ENCODE data around the gene SDF2.
"Not testable (repeated sequence)": the region's sequence is repeated elsewhere in the genome, so short reads cannot be mapped to it uniquely, and the experiment has no call there.

The SDF2 gene

GRCh38 chr17:28682655-28683054 lies 20.9 kb upstream of the SDF2 start:
- no peak for DNase-seq

GRCh38 chr17:28675980-28676379 lies 14.3 kb upstream of the SDF2 start:
- DNase-seq, result peak; percentile 27

- no peak for DNase-seq
Measured at GRCh38 chr17:28675490-28675889, 13.8 kb upstream of the SDF2 start.

GRCh38 chr17:28669918-28670317 lies 8.2 kb upstream of the SDF2 start:
- no peak for DNase-seq

GRCh38 chr17:28667870-28668269 lies 6.2 kb upstream of the SDF2 start:
- no peak for DNase-seq

- DNase-seq, result peak; percentile 15
Measured at GRCh38 chr17:28665994-28666393, 4.3 kb upstream of the SDF2 start.

GRCh38 chr17:28663723-28664122 lies 2.0 kb upstream of the SDF2 start:
- DNase-seq, result peak; percentile 19

GRCh38 chr17:28662527-28662829 lies 772 bp upstream of the SDF2 start:
- no peak for DNase-seq

- DNase-seq, result not testable (repeated sequence)
Measured at GRCh38 chr17:28659497-28659881, 2.2 kb downstream of the SDF2 start.

- not testable (repeated sequence) for DNase-seq
Measured at GRCh38 chr17:28658766-28659496, 2.8 kb downstream of the SDF2 start.

GRCh38 chr17:28658342-28658741 lies 3.4 kb downstream of the SDF2 start:
- not testable (repeated sequence) for DNase-seq

GRCh38 chr17:28657756-28658155 lies 4.0 kb downstream of the SDF2 start:
- DNase-seq, result no peak

GRCh38 chr17:28655160-28655559 lies 6.5 kb downstream of the SDF2 start:
- DNase-seq, result no peak

GRCh38 chr17:28648698-28649097 lies 13.0 kb downstream of the SDF2 start:
- no peak for DNase-seq

- DNase-seq, result no peak
Measured at GRCh38 chr17:28646039-28646754, 15.5 kb downstream of the SDF2 start.

GRCh38 chr17:28645576-28645939 lies 16.1 kb downstream of the SDF2 start:
- DNase-seq, result no peak

GRCh38 chr17:28644787-28645575 lies 16.7 kb downstream of the SDF2 start, which contains the start of gene BLTP2:
Gene BLTP2 (minus strand): TSS chr17:28645158. CDS start chr17:28645056, 102 bp downstream.
- peak; percentile 99 for DNase-seq

- DNase-seq, result peak; percentile 91
Measured at GRCh38 chr17:28643983-28644786, 17.5 kb downstream of the SDF2 start.

- DNase-seq, result no peak
Measured at GRCh38 chr17:28641579-28641978, 20.1 kb downstream of the SDF2 start.

- DNase-seq, result no peak
Measured at GRCh38 chr17:28635506-28635905, 26.2 kb downstream of the SDF2 start.

- DNase-seq, result no peak
Measured at GRCh38 chr17:28634206-28634865, 27.4 kb downstream of the SDF2 start.

- DNase-seq, result no peak
Measured at GRCh38 chr17:28626818-28627217, 34.9 kb downstream of the SDF2 start.
